ENCODE data around the gene MARK4. TPM values are rescaled to one million over a fixed set of nuclear protein-coding genes. Genes with fewer than 3 reads are reported as not detected.

Gene MARK4
- total RNA-seq, 4 donors from 2014 or later = 17.4 to 36.9 (median 27.5) TPM

GRCh38 chr19:45244133-45244794 lies 6.8 kb upstream of the MARK4 start:
- H3K4me1 ChIP-seq = peaks cover 9 to 18% (median 11%) of the 10 kb centered on the region in 4 donors
- 63% methylated on average over 15 of the region's 15 CpGs for WGBS
- DNase-seq (ENCODE audit: extremely low spot score) = no peak
- no peak overlapping the region for H3K27ac ChIP-seq (replicated peaks in 1 of 4)
- intact Hi-C loops (cut with DNase I) = no loop called here
- no peak for TF ChIP-seq CTCF (IDR thresholded peaks at IDR 0.05)
- TF ChIP-seq EP300 (IDR thresholded peaks at IDR 0.05) = no peak
- TF ChIP-seq POLR2AphosphoS5 (IDR thresholded peaks at IDR 0.05) = no peak
- no peak for TF ChIP-seq POLR2A (IDR thresholded peaks at IDR 0.05; ENCODE audit: low read depth)
- peak overlapping the region in 3 of 4 donors; percentile 1 to 28 (median 15) for H3K4me3 ChIP-seq
- H3K9me3 ChIP-seq = no peaks in the 10 kb centered on the region
- H3K27me3 ChIP-seq = peaks cover 0 to 8% (median 0%) of the 10 kb centered on the region in 4 donors
- H3K36me3 ChIP-seq = no peaks in the 10 kb centered on the region

GRCh38 chr19:45245334-45245787 lies 5.7 kb upstream of the MARK4 start, which contains the start of gene EXOC3L2:
Gene EXOC3L2, minus strand, starts transcription at chr19:45245407. Its CDS starts 6,362 bp downstream, at chr19:45239045.
- Histone ChIP-seq H3K27ac (replicated peaks in 1 of 4) (peak within 1 kb of the TSS in 1 of 4 donors; percentile 54), H3K9me3 (no peaks in the 10 kb centered on the region), H3K36me3 (no peaks in the 10 kb centered on the region), H3K27me3 (peaks cover 0 to 8% (median 0%) of the 10 kb centered on the region in 4 donors), H3K4me3 (peak within 1 kb of the TSS; percentile 1 to 28 (median 16)), H3K4me1 (peaks cover 14 to 24% (median 14%) of the 10 kb centered on the region in 4 donors)
- TF ChIP-seq POLR2A (IDR thresholded peaks at IDR 0.05; ENCODE audit: low read depth) (no peak), CTCF (IDR thresholded peaks at IDR 0.05) (no peak), EP300 (IDR thresholded peaks at IDR 0.05) (no peak), POLR2AphosphoS5 (IDR thresholded peaks at IDR 0.05) (no peak)
- intact Hi-C loops (cut with DNase I) = no loop called here
- 65% methylated on average over 11 of the region's 17 CpGs for WGBS
- no peak for DNase-seq (ENCODE audit: extremely low spot score)

- Histone ChIP-seq H3K4me3 (no peak overlapping the region), H3K27ac (replicated peaks in 1 of 4) (peak overlapping the region in 1 of 4 donors; percentile 54), H3K27me3 (peaks cover 0 to 8% (median 0%) of the 10 kb centered on the region in 4 donors), H3K4me1 (peaks cover 17 to 28% (median 19%) of the 10 kb centered on the region in 4 donors), H3K9me3 (no peaks in the 10 kb centered on the region), H3K36me3 (no peaks in the 10 kb centered on the region)
- WGBS = 52% methylated on average over 4 of the region's 4 CpGs
- intact Hi-C loops (cut with DNase I) = no loop called here
- no peak for DNase-seq (ENCODE audit: extremely low spot score)
- TF ChIP-seq CTCF (IDR thresholded peaks at IDR 0.05) (no peak), POLR2AphosphoS5 (IDR thresholded peaks at IDR 0.05) (no peak), EP300 (IDR thresholded peaks at IDR 0.05) (no peak), POLR2A (IDR thresholded peaks at IDR 0.05; ENCODE audit: low read depth) (no peak)
Measured at GRCh38 chr19:45245826-45246225, 5.2 kb upstream of the MARK4 start.

- Histone ChIP-seq H3K27me3 (peaks cover 0 to 8% (median 0%) of the 10 kb centered on the region in 4 donors), H3K9me3 (no peaks in the 10 kb centered on the region), H3K36me3 (no peaks in the 10 kb centered on the region), H3K4me1 (peaks cover 19 to 34% (median 25%) of the 10 kb centered on the region in 4 donors), H3K27ac (replicated peaks in 1 of 4) (no peak overlapping the region), H3K4me3 (no peak overlapping the region)
- WGBS = 95% methylated on average over 8 of the region's 8 CpGs
- TF ChIP-seq POLR2A (IDR thresholded peaks at IDR 0.05; ENCODE audit: low read depth) (no peak), EP300 (IDR thresholded peaks at IDR 0.05) (no peak), POLR2AphosphoS5 (IDR thresholded peaks at IDR 0.05) (no peak), CTCF (IDR thresholded peaks at IDR 0.05) (no peak)
- DNase-seq (ENCODE audit: extremely low spot score) = no peak
- intact Hi-C loops (cut with DNase I) = no loop called here
Measured at GRCh38 chr19:45247136-45247535, 3.9 kb upstream of the MARK4 start.
